ENCODE measurements around the gene XYLT1.

- TF ChIP-seq CTCF (IDR thresholded peaks at IDR 0.05) (no peak), POLR2A (IDR thresholded peaks at IDR 0.05) (no peak), POLR2AphosphoS5 (IDR thresholded peaks at IDR 0.05; ENCODE audit: insufficient read depth in 1 of 2, low read depth in 1 of 2) (no peak)
These were observed 277.1 kb downstream of the XYLT1 start for GRCh38 chr16:17193566-17194100.

Measured in vagina (tissue), 2 donors.